IPS-15b (cell line): Measurements from ENCODE around the gene LILRB4.
"Not testable (repeated sequence)": the region's sequence is repeated elsewhere in the genome, so short reads cannot be mapped to it uniquely, and the experiment has no call there.

Experiments
- H3K27me3 ChIP-seq: one replicate; pipeline ENCODE4 v1.6.1; 2013; ENCODE audit warnings: low read length; ENCODE audit not compliant: control insufficient read depth, insufficient read depth
- H3K36me3 ChIP-seq: one replicate; pipeline ENCODE4 v1.6.1; 2013; ENCODE audit warnings: low read length; ENCODE audit not compliant: control insufficient read depth, insufficient read depth
- H3K4me1 ChIP-seq: one replicate; pipeline ENCODE4 v1.6.1; 2013; ENCODE audit warnings: mild to moderate bottlenecking, low read length; ENCODE audit not compliant: control insufficient read depth, insufficient read depth
- H3K4me3 ChIP-seq: one replicate; pipeline ENCODE4 v1.5.1; 2013; ENCODE audit warnings: low read depth, low read length
- H3K9ac ChIP-seq: one replicate; pipeline ENCODE4 v1.6.1; 2013; ENCODE audit warnings: low read depth, mild to moderate bottlenecking, low read length
- H3K9me3 ChIP-seq: one replicate; pipeline ENCODE4 v1.6.1; 2013; ENCODE audit warnings: mild to moderate bottlenecking, low read length; ENCODE audit not compliant: control insufficient read depth, insufficient read depth

LILRB4 gene

DNA sequence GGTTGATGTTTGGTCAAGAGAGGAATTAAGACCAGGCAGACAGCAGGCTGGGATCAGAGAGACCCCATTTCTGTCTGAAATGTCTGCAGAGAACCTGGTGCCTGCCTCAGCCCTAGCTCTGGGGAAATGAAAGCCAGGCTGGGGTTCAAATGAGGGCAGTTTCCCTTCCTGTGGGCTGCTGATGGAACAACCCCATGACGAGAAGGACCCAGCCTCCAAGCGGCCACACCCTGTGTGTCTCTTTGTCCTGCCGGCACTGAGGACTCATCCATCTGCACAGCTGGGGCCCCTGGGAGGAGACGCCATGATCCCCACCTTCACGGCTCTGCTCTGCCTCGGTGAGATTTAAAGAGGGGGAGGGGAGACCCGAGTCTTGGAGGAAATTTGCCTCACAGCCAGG lies at the start of gene LILRB4:
Gene LILRB4 (plus strand): TSS at position 256 of the 400 bp plus-strand sequence. CDS start 49 bp downstream, at position 305.
- peaks cover 16% of the 10 kb centered on the region for H3K9me3 ChIP-seq
- H3K36me3 ChIP-seq, result no peaks in the 10 kb centered on the region
- no peaks in the 10 kb centered on the region for H3K27me3 ChIP-seq
- no peaks in the 10 kb centered on the region for H3K4me1 ChIP-seq
- no peak within 1 kb of the TSS for H3K4me3 ChIP-seq
- H3K9ac ChIP-seq, result no peak within 1 kb of the TSS

DNA sequence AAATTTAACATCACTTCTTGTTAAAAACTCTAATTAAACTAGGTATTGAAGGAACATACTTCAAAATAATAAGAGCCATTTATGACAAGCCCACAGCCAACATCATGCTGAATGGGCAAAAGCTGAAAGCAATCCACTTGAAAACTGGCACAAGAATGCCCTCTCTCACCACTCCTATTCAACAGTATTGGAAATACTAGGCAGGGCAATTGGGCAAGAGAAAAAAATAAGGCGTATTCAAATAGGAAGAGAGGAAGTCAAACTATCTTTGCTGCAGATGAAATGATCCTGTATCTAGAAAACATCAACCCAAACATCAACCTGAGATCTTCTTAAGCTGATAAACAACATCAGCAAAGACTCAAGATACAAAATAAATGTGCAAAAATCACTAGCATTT lies 48.1 kb upstream of the LILRB4 start:
- Histone ChIP-seq H3K4me3 (no peak overlapping the region), H3K27me3 (no peaks in the 10 kb centered on the region), H3K9ac (no peak overlapping the region), H3K36me3 (no peaks in the 10 kb centered on the region), H3K9me3 (no peaks in the 10 kb centered on the region), H3K4me1 (no peaks in the 10 kb centered on the region)

DNA sequence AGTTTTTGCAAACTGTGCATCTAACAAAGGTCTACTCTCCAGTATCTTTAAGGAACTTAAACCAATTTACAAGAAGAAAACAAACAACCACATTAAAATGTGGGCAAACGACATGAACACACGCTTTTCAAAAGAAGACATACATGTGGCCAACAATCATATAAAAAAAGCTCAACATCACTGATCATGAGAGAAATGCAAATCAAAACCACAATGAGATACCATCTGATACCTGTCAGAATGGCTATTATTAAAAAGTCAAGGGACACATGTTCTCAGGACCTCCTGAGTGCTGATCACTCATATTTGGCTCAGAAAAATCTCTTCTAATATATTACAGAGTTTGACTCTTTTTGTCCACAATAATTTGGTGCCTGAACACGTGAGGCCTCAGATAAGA lies 46.7 kb upstream of the LILRB4 start:
- H3K9ac ChIP-seq, result no peak overlapping the region

DNA sequence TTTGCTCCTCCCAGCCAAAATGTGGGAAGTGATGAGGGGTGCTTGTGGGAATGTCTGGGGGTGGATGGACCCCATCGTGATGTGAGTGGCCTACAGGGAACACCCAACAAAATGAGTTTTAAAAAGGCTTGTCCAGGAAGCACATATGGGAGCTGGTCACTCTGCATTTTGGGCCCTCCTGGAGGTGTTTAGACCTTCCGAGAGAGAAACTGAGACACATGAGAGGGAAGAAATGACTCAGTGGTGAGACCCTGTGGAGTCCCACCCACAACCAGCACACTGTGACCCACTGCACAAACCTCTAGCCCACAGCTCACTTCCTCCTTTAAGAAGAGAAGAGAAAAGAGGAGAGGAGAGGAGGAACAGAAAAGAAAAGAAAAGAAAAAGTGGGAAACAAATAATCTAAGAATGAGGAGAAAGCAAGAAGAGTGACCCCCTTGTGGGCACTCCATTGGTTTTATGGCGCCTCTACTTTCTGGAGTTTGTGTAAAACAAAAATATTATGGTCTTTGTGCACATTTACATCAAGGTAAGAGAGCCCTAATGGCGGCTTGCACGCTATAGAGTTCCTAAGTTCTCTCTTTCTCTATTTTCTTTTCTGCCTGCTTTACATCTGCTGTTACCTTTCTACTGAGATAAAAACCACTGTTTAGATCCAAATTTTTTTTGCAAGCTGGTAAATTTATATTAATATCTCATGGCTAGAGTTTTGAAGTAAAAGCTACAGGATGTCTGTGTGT lies 45.8 kb upstream of the LILRB4 start:
- Histone ChIP-seq H3K9me3 (no peaks in the 10 kb centered on the region), H3K4me3 (no peak overlapping the region), H3K27me3 (no peaks in the 10 kb centered on the region), H3K9ac (no peak overlapping the region), H3K4me1 (no peaks in the 10 kb centered on the region), H3K36me3 (no peaks in the 10 kb centered on the region)

More for the DNA sequence above, 46.7 kb upstream of the LILRB4 start:
- no peaks in the 10 kb centered on the region for H3K4me1 ChIP-seq
- no peaks in the 10 kb centered on the region for H3K36me3 ChIP-seq
- no peaks in the 10 kb centered on the region for H3K9me3 ChIP-seq
- no peaks in the 10 kb centered on the region for H3K27me3 ChIP-seq
- no peak overlapping the region for H3K4me3 ChIP-seq

DNA sequence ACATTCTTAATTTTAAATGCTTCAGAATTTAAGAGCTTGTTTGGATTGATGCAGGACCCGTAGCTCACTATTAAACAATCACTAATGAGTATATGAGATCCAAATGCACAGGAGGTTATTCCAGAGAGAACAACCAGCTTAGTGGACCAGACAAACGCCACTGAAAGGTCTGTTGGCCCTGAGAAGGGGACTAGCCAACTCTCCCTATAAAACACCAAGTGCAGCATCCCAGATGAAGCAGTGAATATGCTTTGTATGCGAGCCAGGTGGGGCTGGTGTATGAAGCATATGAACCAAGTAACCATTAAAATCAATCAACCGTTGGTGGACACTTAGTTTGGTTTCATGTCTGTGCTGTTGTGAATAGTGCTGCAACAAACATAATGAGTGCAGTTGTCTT lies 42.3 kb upstream of the LILRB4 start:
- no peaks in the 10 kb centered on the region for H3K27me3 ChIP-seq
- no peaks in the 10 kb centered on the region for H3K4me1 ChIP-seq
- no peaks in the 10 kb centered on the region for H3K36me3 ChIP-seq
- H3K9ac ChIP-seq, result no peak overlapping the region
- H3K4me3 ChIP-seq, result no peak overlapping the region
- H3K9me3 ChIP-seq, result no peaks in the 10 kb centered on the region

DNA sequence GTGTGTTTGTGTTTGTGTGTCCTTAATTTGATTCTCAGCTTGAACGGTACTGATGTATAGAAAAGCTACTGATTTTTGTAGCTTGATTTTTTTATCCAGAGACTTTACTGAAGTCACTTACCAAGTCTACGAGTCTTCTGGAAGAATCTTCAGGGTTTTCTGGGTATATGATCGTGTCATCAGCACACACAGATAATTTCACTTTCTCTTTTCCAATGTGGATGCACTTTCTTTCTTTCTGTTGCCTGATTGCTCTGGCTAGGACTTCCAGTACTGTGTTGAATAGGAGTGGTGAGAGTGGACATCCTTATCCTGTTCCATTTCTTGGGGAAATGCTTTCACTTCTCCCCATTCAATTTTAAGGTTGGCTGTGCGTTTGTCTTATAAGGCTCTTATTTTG lies 40.4 kb upstream of the LILRB4 start:
- Histone ChIP-seq H3K4me3 (no peak overlapping the region), H3K36me3 (no peaks in the 10 kb centered on the region), H3K27me3 (no peaks in the 10 kb centered on the region), H3K4me1 (no peaks in the 10 kb centered on the region), H3K9me3 (no peaks in the 10 kb centered on the region), H3K9ac (no peak overlapping the region)

DNA sequence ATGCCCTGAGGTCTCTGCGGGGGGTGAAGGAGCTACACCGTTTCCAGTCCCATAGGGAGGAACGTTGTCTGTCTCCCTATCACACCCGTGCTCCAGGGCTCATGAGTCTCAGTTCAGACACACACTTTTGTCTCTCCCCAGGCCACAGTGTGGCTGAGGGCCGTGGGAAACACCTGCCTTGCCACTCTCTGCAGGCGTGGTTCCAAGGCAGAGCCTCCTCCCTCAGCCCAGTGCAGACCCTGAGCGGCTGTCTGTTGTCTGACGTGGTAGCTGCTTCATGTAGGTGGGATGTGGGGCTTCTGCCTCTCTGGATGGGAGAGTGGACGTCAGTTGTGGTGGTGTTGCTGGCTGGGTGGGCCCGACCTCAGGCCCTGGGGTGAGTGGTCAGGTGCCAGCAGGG lies 38.6 kb upstream of the LILRB4 start:
- H3K4me1 ChIP-seq, H3K36me3 ChIP-seq, H3K4me3 ChIP-seq, H3K27me3 ChIP-seq, H3K9me3 ChIP-seq, H3K9ac ChIP-seq: not testable (repeated sequence)

DNA sequence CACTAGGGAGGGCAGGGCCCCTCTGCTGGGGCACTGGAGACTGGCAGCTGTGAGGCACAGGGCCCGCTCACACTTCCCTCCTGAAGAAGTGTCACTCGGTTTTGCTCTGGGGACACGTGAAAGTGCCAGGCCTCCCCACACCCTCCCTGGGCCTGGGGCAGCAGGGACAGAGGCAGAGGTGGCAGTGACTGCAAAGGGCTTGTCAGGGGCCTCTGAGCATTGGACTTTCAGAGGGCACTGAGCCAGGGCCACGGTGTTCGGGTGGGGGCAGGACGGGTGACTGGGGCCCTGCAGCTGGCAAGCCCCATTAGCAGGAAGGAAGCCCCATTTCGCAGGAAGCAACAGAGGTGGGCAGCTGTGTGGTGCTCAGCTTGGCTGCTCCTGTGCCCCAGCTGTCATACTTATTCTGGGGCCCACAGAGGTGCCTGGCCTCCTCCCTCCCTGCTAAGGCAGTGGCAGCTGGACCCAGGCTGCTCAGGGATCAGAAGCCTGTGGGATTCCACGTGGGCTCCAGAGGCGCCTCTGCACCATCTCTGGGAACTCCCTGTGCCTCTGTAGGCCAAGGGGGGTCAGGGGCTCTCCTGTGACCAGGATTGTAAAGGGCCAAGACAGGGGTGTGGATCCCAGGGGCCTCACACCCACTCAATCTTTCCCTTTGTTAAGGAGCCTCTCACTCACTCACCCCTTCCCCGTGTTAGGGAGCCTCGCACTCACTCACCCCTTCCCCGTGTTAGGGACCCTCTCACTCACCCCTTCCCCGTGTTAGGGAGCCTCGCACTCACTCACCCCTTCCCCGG lies 37.7 kb upstream of the LILRB4 start:
- not testable (repeated sequence) for H3K27me3 ChIP-seq, H3K4me1 ChIP-seq

DNA sequence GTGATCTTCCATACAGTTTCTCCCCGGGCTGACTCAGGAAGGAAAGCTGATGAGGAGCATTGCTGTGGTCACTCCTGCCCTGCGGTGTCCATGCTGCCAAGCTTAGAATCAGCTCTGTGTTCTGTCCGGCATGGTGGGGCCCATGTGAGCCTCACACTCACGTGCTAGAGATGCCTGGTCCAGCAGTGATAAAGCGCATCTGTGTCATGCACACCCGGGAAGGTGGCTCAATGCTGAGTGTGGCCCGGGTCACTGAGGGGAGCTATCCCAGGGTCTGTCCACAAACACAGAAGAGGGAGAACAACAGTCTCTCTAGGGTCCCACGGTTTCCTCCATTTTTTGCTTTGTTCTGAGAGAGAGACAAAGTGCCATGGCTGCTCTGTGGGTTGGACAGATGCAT lies 36.0 kb upstream of the LILRB4 start:
- no peaks in the 10 kb centered on the region for H3K4me1 ChIP-seq
- no peaks in the 10 kb centered on the region for H3K36me3 ChIP-seq
- peaks cover 4% of the 10 kb centered on the region for H3K9me3 ChIP-seq
- no peak overlapping the region for H3K4me3 ChIP-seq
- no peaks in the 10 kb centered on the region for H3K27me3 ChIP-seq
- H3K9ac ChIP-seq, result no peak overlapping the region

More for the DNA sequence above, 37.7 kb upstream of the LILRB4 start:
- H3K36me3 ChIP-seq, H3K9ac ChIP-seq, H3K4me3 ChIP-seq, H3K9me3 ChIP-seq: not testable (repeated sequence)

DNA sequence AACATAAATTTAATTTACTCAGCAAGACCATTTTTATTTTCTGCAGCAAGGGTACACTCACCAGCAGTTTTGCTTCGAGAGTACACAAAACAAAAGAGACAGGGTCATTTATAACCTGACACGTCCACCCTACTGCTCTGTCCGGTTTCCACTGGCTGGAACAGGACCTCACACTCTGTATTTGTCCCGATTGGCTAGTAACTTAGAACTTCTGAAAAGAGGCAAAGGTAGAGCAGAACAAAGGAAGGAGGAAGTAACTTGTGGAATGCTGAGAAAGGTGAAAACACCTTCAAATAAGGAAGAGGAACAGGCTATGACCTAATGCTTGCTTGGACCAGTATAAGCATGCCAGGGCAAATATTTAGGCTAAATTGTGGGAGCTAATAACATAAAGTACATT lies 34.9 kb upstream of the LILRB4 start:
- H3K27me3 ChIP-seq, H3K9me3 ChIP-seq, H3K9ac ChIP-seq, H3K36me3 ChIP-seq, H3K4me1 ChIP-seq, H3K4me3 ChIP-seq: not testable (repeated sequence)

DNA sequence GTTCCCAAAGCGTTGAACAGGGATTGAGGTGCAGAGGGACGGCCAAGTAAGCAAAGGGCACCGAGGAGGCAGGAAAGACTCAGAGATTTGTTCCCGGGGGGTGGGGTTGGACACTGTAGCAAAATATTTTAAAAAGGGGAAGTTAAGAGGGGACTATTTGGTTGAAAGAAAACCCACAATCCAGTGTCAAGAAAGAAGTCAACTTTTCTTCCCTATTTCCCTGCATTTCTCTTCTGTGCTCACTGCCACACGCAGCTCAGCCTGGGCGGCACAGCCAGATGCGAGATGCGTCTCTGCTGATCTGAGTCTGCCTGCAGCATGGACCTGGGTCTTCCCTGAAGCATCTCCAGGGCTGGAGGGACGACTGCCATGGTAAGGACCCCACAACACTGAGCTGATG lies 32.5 kb upstream of the LILRB4 start, which contains the start of gene LILRB1:
Gene LILRB1 (plus strand): TSS at position 223 of the 400 bp plus-strand sequence. CDS start 590 bp downstream, outside the sequence.
- not testable (repeated sequence) for H3K4me3 ChIP-seq, H3K4me1 ChIP-seq, H3K9ac ChIP-seq, H3K27me3 ChIP-seq, H3K9me3 ChIP-seq, H3K36me3 ChIP-seq

DNA sequence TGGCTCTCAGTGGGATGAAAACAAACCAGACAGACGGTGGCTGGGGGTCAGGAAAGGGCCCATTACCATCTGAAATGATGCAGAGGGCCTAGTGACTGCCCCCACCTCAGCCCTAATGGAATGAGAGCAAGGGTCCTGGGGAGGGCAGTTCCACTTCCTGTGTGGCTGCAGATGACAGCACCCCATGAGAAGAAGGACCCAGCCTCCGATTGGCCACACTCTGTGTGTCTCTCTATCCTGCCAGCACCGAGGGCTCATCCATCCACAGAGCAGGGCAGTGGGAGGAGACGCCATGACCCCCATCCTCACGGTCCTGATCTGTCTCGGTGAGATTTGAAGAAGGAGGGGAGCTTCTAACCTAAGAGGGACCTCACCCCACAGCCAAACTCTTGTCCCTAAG lies 32.0 kb upstream of the LILRB4 start:
- Histone ChIP-seq H3K4me1 (no peaks in the 10 kb centered on the region), H3K4me3 (no peak overlapping the region), H3K9me3 (peaks cover 4% of the 10 kb centered on the region), H3K27me3 (no peaks in the 10 kb centered on the region), H3K9ac (no peak overlapping the region), H3K36me3 (no peaks in the 10 kb centered on the region)
